H9 (cell line): ENCODE data around the gene SIKE1. TPM values are rescaled to one million over a fixed set of nuclear protein-coding genes. Genes with fewer than 3 reads are reported as not detected.
"Not testable (repeated sequence)": the region's sequence is repeated elsewhere in the genome, so short reads cannot be mapped to it uniquely, and the experiment has no call there.

Experiments
- DNase-seq: peaks from one replicate; pipeline ENCODE4 v3.0.0-alpha.2; 2017
- H2AFZ ChIP-seq: one replicate; pipeline ENCODE4 v1.6.1; 2013; ENCODE audit warnings: mild to moderate bottlenecking, low read length, control low read depth, moderate library complexity
- H2AK5ac ChIP-seq: 2 replicates; pipeline ENCODE4 v1.6.1; 2013; ENCODE audit warnings: low read length, control low read depth, mixed read lengths; ENCODE audit not compliant: insufficient read length
- H2BK120ac ChIP-seq: one replicate; pipeline ENCODE4 v1.6.1; 2013; ENCODE audit warnings: low read depth, mild to moderate bottlenecking, low read length, control low read depth, inconsistent platforms; ENCODE audit not compliant: poor library complexity, severe bottlenecking
- H2BK12ac ChIP-seq: 2 replicates; pipeline ENCODE4 v1.6.1; 2013; ENCODE audit warnings: low read length, control low read depth, mixed read lengths, low read depth; ENCODE audit not compliant: insufficient read length
- H2BK15ac ChIP-seq: 2 replicates; pipeline ENCODE4 v1.6.1; 2013; ENCODE audit warnings: low read depth, low read length, control low read depth
- H2BK20ac ChIP-seq: one replicate; pipeline ENCODE4 v1.6.1; 2013; ENCODE audit warnings: low read depth, mild to moderate bottlenecking, low read length, control low read depth, inconsistent platforms; ENCODE audit not compliant: poor library complexity, severe bottlenecking
- H2BK5ac ChIP-seq: 2 replicates; pipeline ENCODE4 v1.6.1; 2013; ENCODE audit warnings: low read length, control low read depth, mixed read lengths; ENCODE audit not compliant: insufficient read length
- H3K14ac ChIP-seq: 2 replicates; pipeline ENCODE4 v1.6.1; 2013; ENCODE audit warnings: low read length, control low read depth; ENCODE audit not compliant: insufficient read depth
- H3K18ac ChIP-seq: 2 replicates; pipeline ENCODE4 v1.6.1; 2013; ENCODE audit warnings: low read depth, mild to moderate bottlenecking, mixed read lengths, low read length, control low read depth; ENCODE audit not compliant: insufficient read length
- H3K23ac ChIP-seq: 2 replicates; pipeline ENCODE4 v1.6.1; 2013; ENCODE audit warnings: low read length, control low read depth, mixed read lengths, low read depth; ENCODE audit not compliant: insufficient read length
- H3K23me2 ChIP-seq: 2 replicates; pipeline ENCODE4 v1.6.1; 2013; ENCODE audit warnings: low read depth, mild to moderate bottlenecking, mixed read lengths, low read length, control low read depth; ENCODE audit not compliant: insufficient read length, poor library complexity, severe bottlenecking
- H3K27ac ChIP-seq: 2 replicates; pipeline ENCODE4 v1.5.1; 2013; ENCODE audit warnings: low read length, control low read depth, mixed read lengths, low read depth; ENCODE audit not compliant: insufficient read length
- H3K27me3 ChIP-seq: 2 replicates; pipeline ENCODE4 v1.6.1; 2013; ENCODE audit warnings: low read length, control low read depth, inconsistent platforms; ENCODE audit not compliant: insufficient read depth
- H3K4ac ChIP-seq: 2 replicates; pipeline ENCODE4 v1.6.1; 2013; ENCODE audit warnings: low read depth, mild to moderate bottlenecking, control low read depth, inconsistent platforms, low read length, moderate library complexity
- H3K4me1 ChIP-seq: 2 replicates; pipeline ENCODE4 v1.6.1; 2013; ENCODE audit warnings: low read length, control low read depth, inconsistent platforms; ENCODE audit not compliant: insufficient read depth
- H3K4me2 ChIP-seq: 2 replicates; pipeline ENCODE4 v1.6.1; 2013; ENCODE audit warnings: low read length, control low read depth, mixed read lengths; ENCODE audit not compliant: insufficient read length, insufficient read depth
- H3K56ac ChIP-seq: 2 replicates; pipeline ENCODE4 v1.6.1; 2013; ENCODE audit warnings: low read depth, mild to moderate bottlenecking, mixed read lengths, low read length, control low read depth; ENCODE audit not compliant: insufficient read length
- H3K79me1 ChIP-seq: 2 replicates; pipeline ENCODE4 v1.6.1; 2013; ENCODE audit warnings: low read depth, mild to moderate bottlenecking, moderate library complexity, low read length, control low read depth, inconsistent platforms; ENCODE audit not compliant: insufficient read depth, poor library complexity, severe bottlenecking
- H3K79me2 ChIP-seq: 2 replicates; pipeline ENCODE4 v1.6.1; 2013; ENCODE audit warnings: low read length, control low read depth, inconsistent platforms; ENCODE audit not compliant: insufficient read depth
- H3K9ac ChIP-seq: 2 replicates; pipeline ENCODE4 v1.6.1; 2013; ENCODE audit warnings: low read length, control low read depth, mixed read lengths; ENCODE audit not compliant: insufficient read length; ENCODE audit errors: extremely low read depth
- H3K9me3 ChIP-seq: one replicate; pipeline ENCODE4 v1.6.1; 2013; ENCODE audit warnings: low read depth, low read length, inconsistent platforms; ENCODE audit not compliant: control insufficient read depth
- H3T11ph ChIP-seq: one replicate; pipeline ENCODE4 v1.6.1; 2013; ENCODE audit warnings: mild to moderate bottlenecking, low read length, control low read depth, inconsistent platforms
- H4K20me1 ChIP-seq: one replicate; pipeline ENCODE4 v1.6.1; 2013; ENCODE audit not compliant: control insufficient read depth, insufficient read length, insufficient read depth
- H4K5ac ChIP-seq: 2 replicates; pipeline ENCODE4 v1.6.1; 2013; ENCODE audit warnings: low read depth, mild to moderate bottlenecking, mixed read lengths, low read length, control low read depth; ENCODE audit not compliant: insufficient read length
- H4K8ac ChIP-seq: replicated peaks from 2 replicates; pipeline ENCODE4 v1.6.1; 2013; ENCODE audit warnings: low read length, control low read depth, mixed read lengths, low read depth; ENCODE audit not compliant: insufficient read length
- H4K91ac ChIP-seq: 2 replicates; pipeline ENCODE4 v1.6.1; 2013; ENCODE audit warnings: low read depth, mild to moderate bottlenecking, moderate library complexity, mixed read lengths, low read length, control low read depth; ENCODE audit not compliant: insufficient read length
- H3K27ac Mint-ChIP-seq, 3 experiments: 2 replicates in 2 of 3; 3 replicates in 1 of 3; pipeline ENCODE4 v1.8.0; 2020 to 2021; ENCODE audit warnings: mixed read lengths in 3 of 3, mild to moderate bottlenecking in 1 of 3, moderate library complexity in 1 of 3
- H3K27me3 Mint-ChIP-seq: 2 replicates; pipeline ENCODE4 v1.8.0; 2021; ENCODE audit warnings: low read depth, mild to moderate bottlenecking, moderate library complexity, mixed read lengths
- H3K36me3 Mint-ChIP-seq, 3 experiments: 2 replicates in 2 of 3; 3 replicates in 1 of 3; pipeline ENCODE4 v1.8.0; 2020 to 2021; ENCODE audit warnings: low read depth in 3 of 3, mixed read lengths in 3 of 3; ENCODE audit not compliant: insufficient read depth in 1 of 3
- H3K4me1 Mint-ChIP-seq, 2 experiments: 2 replicates each; pipeline ENCODE4 v1.8.0; 2020; ENCODE audit warnings: mixed read lengths in 2 of 2
- H3K4me3 Mint-ChIP-seq, 2 experiments: 2 replicates in 1 of 2; 3 replicates in 1 of 2; pipeline ENCODE4 v1.8.0; 2020 to 2021; ENCODE audit warnings: mild to moderate bottlenecking in 2 of 2, mixed read lengths in 2 of 2, moderate library complexity in 1 of 2
- H3K9me3 Mint-ChIP-seq, 2 experiments: 2 replicates in 1 of 2; 3 replicates in 1 of 2; pipeline ENCODE4 v1.8.0; 2020; ENCODE audit warnings: mild to moderate bottlenecking in 2 of 2, mixed read lengths in 2 of 2, moderate library complexity in 1 of 2
- CTCF ChIP-seq: fragments of 200-600 bp; sonication (generic); conservative IDR thresholded peaks from 3 replicates; pipeline ENCODE4 v1.8.0; 2021; ENCODE audit warnings: antibody characterized with exemption, mild to moderate bottlenecking
- WGBS: extraction: QIAGEN DNeasy Blood & Tissue Kit; methylation state at CpG from one replicate; pipeline ENCODE4 v1.1.7; 2013; ENCODE audit warnings: missing lambda C conversion rate, low lambda C conversion rate, mixed read lengths; ENCODE audit not compliant: insufficient read length; ENCODE audit errors: extremely low coverage; 5-methylcytosine and 5-hydroxymethylcytosine counted together
- long read RNA-seq: library from polyadenylated mRNA; unstranded; transcript quantifications from one replicate; pipeline ENCODE4 v2.0.0, GENCODE V29; 2020
- total RNA-seq: library from RNA; stranded (reverse); gene quantifications from 2 replicates; pipeline ENCODE4 v1.2.1, GENCODE V29; 2021

The SIKE1 gene
- 75.3 and 75.5 TPM in 2 replicates for total RNA-seq
- long read RNA-seq, full-length matches to known transcripts: 134 of 166 reads
- long read RNA-seq, partial matches to known transcripts: 10 of 166 reads
- long read RNA-seq, other reads (novel, unspliced or antisense): 22 of 166 reads

DNA sequence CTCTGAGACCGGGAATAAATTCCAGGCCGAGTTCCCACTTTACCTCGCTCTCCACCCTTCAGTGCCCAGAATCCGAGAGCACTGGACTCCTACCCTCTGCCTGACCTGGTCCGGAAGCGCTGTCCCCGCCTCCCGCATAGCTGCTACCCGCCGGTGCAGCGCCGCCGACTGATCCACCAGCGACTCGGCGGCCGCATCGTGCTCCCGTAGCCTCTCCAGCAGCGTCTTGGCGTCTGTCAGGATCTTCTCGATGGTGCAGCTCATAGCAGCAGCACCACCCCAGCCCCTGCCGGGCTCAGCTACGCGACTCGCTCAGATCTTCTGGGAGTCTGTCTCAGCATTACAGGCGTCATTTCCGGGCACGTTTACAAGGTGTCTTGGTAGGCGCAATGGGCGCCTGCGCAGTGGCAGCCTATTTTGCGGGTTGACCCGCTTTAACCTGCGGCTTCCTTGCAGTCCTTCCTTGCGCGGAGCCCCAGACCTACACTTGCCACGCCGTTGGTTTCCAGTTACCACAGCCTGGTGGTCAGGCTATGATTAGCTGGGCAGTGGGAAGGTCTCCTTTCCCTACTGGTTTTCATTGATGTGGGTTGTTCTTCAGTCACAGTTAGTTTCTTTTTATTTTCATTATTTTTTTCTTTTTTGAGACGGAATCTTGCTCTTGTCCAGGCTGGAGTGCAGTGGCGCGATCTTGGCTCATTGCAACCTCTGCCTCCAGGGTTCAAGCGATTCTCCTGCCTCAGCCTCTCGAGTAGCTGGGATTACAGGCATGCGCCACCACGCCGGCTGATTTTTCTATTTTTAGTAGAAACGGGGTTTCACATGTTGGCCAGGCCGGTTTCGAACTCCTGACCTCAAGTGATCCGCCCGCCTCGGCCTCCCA is at the start of gene SIKE1:
Gene SIKE1 (minus strand): TSS at position 342 of the 883 bp plus-strand sequence. CDS start 78 bp downstream, at position 264.
- H3K27me3 Mint-ChIP-seq: peaks cover 45% of the 10 kb centered on the region
- no peaks in the 10 kb centered on the region for H3K9me3 ChIP-seq
- H2BK120ac ChIP-seq: no peak within 1 kb of the TSS
- H3K18ac ChIP-seq: peak within 1 kb of the TSS; percentile 71
- peaks cover 28 to 33% (median 31%) of the 10 kb centered on the region in 3 experiments for H3K36me3 Mint-ChIP-seq
- H2BK20ac ChIP-seq: no peak within 1 kb of the TSS
- H4K8ac ChIP-seq: no peak within 1 kb of the TSS
- no peaks in the 10 kb centered on the region for H4K20me1 ChIP-seq
- peak within 1 kb of the TSS; percentile 2 for H3K27ac ChIP-seq
- no peak within 1 kb of the TSS for H4K91ac ChIP-seq
- no peaks in the 10 kb centered on the region for H3K27me3 ChIP-seq
- WGBS: no CpG with 5 or more reads among the region's 53 CpGs
- H3K4me2 ChIP-seq: peak within 1 kb of the TSS; percentile 97
- peak within 1 kb of the TSS; percentile 33 for H3K14ac ChIP-seq
- peak within 1 kb of the TSS; percentile 99 for H3K4me3 Mint-ChIP-seq
- H3K4ac ChIP-seq: no peak within 1 kb of the TSS
- H2BK12ac ChIP-seq: no peak within 1 kb of the TSS
- H3T11ph ChIP-seq: no peak within 1 kb of the TSS
- no peak within 1 kb of the TSS for H2BK15ac ChIP-seq
- DNase-seq: peak; percentile 97
- no peak within 1 kb of the TSS for H3K23ac ChIP-seq
- H3K9ac ChIP-seq: peak within 1 kb of the TSS; percentile 96
- H2AFZ ChIP-seq: no peak within 1 kb of the TSS
- no peak within 1 kb of the TSS for H3K56ac ChIP-seq
- no peaks in the 10 kb centered on the region; the same call in 1 of the 2 replicates for H3K79me2 ChIP-seq
- no peaks in the 10 kb centered on the region for H3K79me1 ChIP-seq
- peak; percentile 16; the same call in 1 of the 3 replicates for TF ChIP-seq CTCF
- H4K5ac ChIP-seq: no peak within 1 kb of the TSS
- H2AK5ac ChIP-seq: no peak within 1 kb of the TSS
- no peak within 1 kb of the TSS for H2BK5ac ChIP-seq
- peaks cover 2% of the 10 kb centered on the region for H3K23me2 ChIP-seq
- peak within 1 kb of the TSS; percentile 99 to 100 (median 99) for H3K27ac Mint-ChIP-seq
- peaks cover 3 to 7% of the 10 kb centered on the region in 2 experiments; a peak in 2 of 4 replicates for H3K4me1 Mint-ChIP-seq
- H3K4me1 ChIP-seq: no peaks in the 10 kb centered on the region
- peaks cover 0 to 2% of the 10 kb centered on the region in 2 experiments; a peak in 1 of 5 replicates for H3K9me3 Mint-ChIP-seq

- not testable (repeated sequence) for H3K79me2 ChIP-seq, H3K36me3 Mint-ChIP-seq, H3K27me3 Mint-ChIP-seq, H3K4me1 ChIP-seq, H3K14ac ChIP-seq, H2AK5ac ChIP-seq, H3K23me2 ChIP-seq, H4K20me1 ChIP-seq, H3K79me1 ChIP-seq, H3K4me2 ChIP-seq, H2BK12ac ChIP-seq, H3K18ac ChIP-seq, H3K56ac ChIP-seq, H4K91ac ChIP-seq, H3T11ph ChIP-seq, H4K8ac ChIP-seq, H3K9ac ChIP-seq, DNase-seq, H3K27ac Mint-ChIP-seq, H2AFZ ChIP-seq, H3K4ac ChIP-seq, H2BK20ac ChIP-seq, H3K27ac ChIP-seq, H4K5ac ChIP-seq, H3K4me3 Mint-ChIP-seq, H3K23ac ChIP-seq, H3K27me3 ChIP-seq, H2BK120ac ChIP-seq, H3K9me3 ChIP-seq, H2BK5ac ChIP-seq, H3K4me1 Mint-ChIP-seq, H2BK15ac ChIP-seq
- WGBS: no CpG with 5 or more reads among the region's 1 CpG
- peaks cover 4 to 13% of the 10 kb centered on the region in 2 experiments; a peak in 4 of 5 replicates for H3K9me3 Mint-ChIP-seq
Measured at GRCh38 chr1:114830075-114830474, 49.6 kb upstream of the SIKE1 start.
